ENCODE measurements around the gene MLKL.

- TF ChIP-seq POLR2AphosphoS5 (IDR thresholded peaks at IDR 0.05): no peak
- no peak for TF ChIP-seq POLR2A (IDR thresholded peaks at IDR 0.05)
- no peak for TF ChIP-seq EP300 (IDR thresholded peaks at IDR 0.05; ENCODE audit: low read depth)
These were observed 18.1 kb downstream of the MLKL start for GRCh38 chr16:74682556-74682955.

Data from transverse colon (tissue), 3 donors.